ENCODE results near the gene CFAP92.

GRCh38 chr3:128936341-128936740 lies 57.5 kb downstream of the CFAP92 start:
- TF ChIP-seq, protein P1, sequence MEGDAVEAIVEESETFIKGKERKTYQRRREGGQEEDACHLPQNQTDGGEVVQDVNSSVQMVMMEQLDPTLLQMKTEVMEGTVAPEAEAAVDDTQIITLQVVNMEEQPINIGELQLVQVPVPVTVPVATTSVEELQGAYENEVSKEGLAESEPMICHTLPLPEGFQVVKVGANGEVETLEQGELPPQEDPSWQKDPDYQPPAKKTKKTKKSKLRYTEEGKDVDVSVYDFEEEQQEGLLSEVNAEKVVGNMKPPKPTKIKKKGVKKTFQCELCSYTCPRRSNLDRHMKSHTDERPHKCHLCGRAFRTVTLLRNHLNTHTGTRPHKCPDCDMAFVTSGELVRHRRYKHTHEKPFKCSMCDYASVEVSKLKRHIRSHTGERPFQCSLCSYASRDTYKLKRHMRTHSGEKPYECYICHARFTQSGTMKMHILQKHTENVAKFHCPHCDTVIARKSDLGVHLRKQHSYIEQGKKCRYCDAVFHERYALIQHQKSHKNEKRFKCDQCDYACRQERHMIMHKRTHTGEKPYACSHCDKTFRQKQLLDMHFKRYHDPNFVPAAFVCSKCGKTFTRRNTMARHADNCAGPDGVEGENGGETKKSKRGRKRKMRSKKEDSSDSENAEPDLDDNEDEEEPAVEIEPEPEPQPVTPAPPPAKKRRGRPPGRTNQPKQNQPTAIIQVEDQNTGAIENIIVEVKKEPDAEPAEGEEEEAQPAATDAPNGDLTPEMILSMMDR (IDR thresholded peaks at IDR 0.05; ENCODE audit: extremely low read depth in 1 of 2, insufficient read depth in 1 of 2, low read depth in 1 of 2, low read length in 2 of 2), result no peak
- no peak for TF ChIP-seq FOS (IDR thresholded peaks at IDR 0.05; ENCODE audit: borderline replicate concordance, insufficient read depth, low read length)
- TF ChIP-seq POLR2A (IDR thresholded peaks at IDR 0.05; ENCODE audit: low read depth, low read length), result no peak
- TF ChIP-seq EZH2 (IDR thresholded peaks at IDR 0.05; ENCODE audit: borderline replicate concordance, low read depth, low read length, severe bottlenecking), result no peak
- TF ChIP-seq, protein P2, sequence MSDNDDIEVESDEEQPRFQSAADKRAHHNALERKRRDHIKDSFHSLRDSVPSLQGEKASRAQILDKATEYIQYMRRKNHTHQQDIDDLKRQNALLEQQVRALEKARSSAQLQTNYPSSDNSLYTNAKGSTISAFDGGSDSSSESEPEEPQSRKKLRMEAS (IDR thresholded peaks at IDR 0.05; ENCODE audit: insufficient read depth, insufficient read length), result no peak
- no peak for TF ChIP-seq JUN (IDR thresholded peaks at IDR 0.05; ENCODE audit: borderline replicate concordance, insufficient read depth, insufficient read length, low read depth)
- no peak for TF ChIP-seq POLR2AphosphoS5 (IDR thresholded peaks at IDR 0.05; ENCODE audit: insufficient read depth, low read depth, low read length)
- TF ChIP-seq MYC (IDR thresholded peaks at IDR 0.05; ENCODE audit: low read depth, low read length), result no peak
- no peak for TF ChIP-seq GATA2 (IDR thresholded peaks at IDR 0.05; ENCODE audit: insufficient read depth, insufficient read length, low read depth, low read length)
